Measurements from ENCODE around the gene ZBED1.

DNA sequence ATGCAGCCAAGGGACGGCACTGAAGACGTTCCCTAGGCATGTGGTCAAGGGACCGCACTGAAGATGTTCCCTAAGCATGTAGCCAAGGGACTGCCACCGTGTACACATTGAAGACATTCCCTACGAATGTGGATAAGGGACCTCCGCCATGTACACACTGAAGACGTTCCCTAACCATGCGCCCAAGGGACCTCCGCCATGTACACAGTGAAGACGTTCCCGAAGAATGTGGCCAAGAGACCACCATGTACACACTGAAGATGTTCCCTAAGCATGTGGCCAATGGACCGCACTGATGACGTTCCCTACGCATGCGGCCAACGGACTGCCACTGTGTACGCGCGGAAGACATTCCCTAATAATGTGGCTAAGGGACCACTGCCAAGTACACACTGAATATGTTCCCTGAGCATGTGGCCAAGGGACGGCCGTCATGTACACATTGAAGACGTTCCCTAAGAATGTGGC, 48.4 kb downstream of the ZBED1 start:
- TF ChIP-seq CTCF (IDR thresholded peaks at IDR 0.05): no peak
- no peak for TF ChIP-seq POLR2A (IDR thresholded peaks at IDR 0.05)
- TF ChIP-seq POLR2AphosphoS5 (IDR thresholded peaks at IDR 0.05): no peak
- no peak for TF ChIP-seq EP300 (IDR thresholded peaks at IDR 0.05)
